ENCODE data around the gene GORASP2. TPM values are rescaled to one million over a fixed set of nuclear protein-coding genes. Genes with fewer than 3 reads are reported as not detected.
A peak's percentile ranks its signal among the peaks of the same experiment; 100 is the strongest.

Gene GORASP2
- total RNA-seq, 4 donors from 2014 or later = 37.7 to 66.2 (median 52.3) TPM

DNA sequence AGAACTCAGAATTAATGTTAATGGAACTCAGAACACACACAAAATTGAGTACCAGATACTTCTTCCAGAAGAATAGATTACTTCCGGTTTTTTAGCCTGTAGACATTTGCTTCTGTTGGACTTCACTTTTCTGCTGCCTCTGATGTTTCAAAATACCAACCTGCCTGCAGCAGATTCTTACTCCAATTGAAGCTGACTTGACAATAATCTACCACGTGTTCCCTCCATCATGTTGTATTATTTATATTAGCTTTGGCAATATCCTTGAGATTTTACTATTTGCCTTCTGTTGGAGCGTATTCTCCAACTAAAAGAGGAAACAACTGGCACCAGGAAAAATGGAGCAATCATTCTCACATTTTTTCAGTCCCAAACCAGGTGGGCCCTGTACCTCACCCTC is 3.1 kb upstream of the GORASP2 start:
- DNase-seq (ENCODE audit: low spot score in 2 of 2) = no peak
- TF ChIP-seq, protein P1, sequence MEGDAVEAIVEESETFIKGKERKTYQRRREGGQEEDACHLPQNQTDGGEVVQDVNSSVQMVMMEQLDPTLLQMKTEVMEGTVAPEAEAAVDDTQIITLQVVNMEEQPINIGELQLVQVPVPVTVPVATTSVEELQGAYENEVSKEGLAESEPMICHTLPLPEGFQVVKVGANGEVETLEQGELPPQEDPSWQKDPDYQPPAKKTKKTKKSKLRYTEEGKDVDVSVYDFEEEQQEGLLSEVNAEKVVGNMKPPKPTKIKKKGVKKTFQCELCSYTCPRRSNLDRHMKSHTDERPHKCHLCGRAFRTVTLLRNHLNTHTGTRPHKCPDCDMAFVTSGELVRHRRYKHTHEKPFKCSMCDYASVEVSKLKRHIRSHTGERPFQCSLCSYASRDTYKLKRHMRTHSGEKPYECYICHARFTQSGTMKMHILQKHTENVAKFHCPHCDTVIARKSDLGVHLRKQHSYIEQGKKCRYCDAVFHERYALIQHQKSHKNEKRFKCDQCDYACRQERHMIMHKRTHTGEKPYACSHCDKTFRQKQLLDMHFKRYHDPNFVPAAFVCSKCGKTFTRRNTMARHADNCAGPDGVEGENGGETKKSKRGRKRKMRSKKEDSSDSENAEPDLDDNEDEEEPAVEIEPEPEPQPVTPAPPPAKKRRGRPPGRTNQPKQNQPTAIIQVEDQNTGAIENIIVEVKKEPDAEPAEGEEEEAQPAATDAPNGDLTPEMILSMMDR (IDR thresholded peaks at IDR 0.05) = no peak
- TF ChIP-seq POLR2A (IDR thresholded peaks at IDR 0.05) = no peak
- WGBS, 2 donors = 81 to 82% methylated on average over 3 of the region's 3 CpGs
- H3K4me3 ChIP-seq (ENCODE audit: low read depth, poor library complexity, severe bottlenecking) = no peak overlapping the region
- intact Hi-C loops (cut with DNase I; ENCODE audit: low total_unique reads) = no loop called here

DNA sequence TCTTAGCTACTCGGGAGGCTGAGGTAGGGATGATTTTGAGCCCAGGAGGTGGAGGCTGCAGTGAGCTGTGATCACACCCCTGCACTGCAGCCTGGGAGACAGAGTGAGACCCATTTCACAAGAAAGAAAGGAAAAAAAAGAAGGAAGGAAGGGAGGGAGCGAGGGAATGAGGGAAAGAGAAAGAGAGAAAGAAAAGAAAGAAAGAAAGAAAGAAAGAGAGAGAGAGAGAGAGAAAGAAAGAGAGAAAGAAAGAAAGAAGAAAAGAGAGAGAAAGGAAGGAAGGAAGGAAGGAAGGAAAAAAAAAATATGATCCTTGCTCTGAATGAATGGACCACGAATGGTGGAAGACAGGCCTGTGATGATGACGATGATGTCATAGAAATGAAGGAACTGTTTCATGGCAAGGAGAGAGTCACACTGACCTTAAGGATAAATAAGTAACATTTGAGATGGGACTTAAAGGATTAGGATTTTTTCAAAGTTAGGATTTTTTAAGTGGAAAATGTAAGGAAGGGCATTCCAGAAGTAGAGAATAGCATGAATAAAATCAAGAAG is 2.2 kb upstream of the GORASP2 start:
- no peak for TF ChIP-seq POLR2A (IDR thresholded peaks at IDR 0.05)
- TF ChIP-seq, protein P1 (IDR thresholded peaks at IDR 0.05) = no peak
- 90 to 93% methylated on average over 4 of the region's 4 CpGs for WGBS, 2 donors
- no peak for DNase-seq (ENCODE audit: low spot score in 2 of 2)
- intact Hi-C loops (cut with DNase I; ENCODE audit: low total_unique reads) = no loop called here
- no peak overlapping the region for H3K4me3 ChIP-seq (ENCODE audit: low read depth, poor library complexity, severe bottlenecking)

DNA sequence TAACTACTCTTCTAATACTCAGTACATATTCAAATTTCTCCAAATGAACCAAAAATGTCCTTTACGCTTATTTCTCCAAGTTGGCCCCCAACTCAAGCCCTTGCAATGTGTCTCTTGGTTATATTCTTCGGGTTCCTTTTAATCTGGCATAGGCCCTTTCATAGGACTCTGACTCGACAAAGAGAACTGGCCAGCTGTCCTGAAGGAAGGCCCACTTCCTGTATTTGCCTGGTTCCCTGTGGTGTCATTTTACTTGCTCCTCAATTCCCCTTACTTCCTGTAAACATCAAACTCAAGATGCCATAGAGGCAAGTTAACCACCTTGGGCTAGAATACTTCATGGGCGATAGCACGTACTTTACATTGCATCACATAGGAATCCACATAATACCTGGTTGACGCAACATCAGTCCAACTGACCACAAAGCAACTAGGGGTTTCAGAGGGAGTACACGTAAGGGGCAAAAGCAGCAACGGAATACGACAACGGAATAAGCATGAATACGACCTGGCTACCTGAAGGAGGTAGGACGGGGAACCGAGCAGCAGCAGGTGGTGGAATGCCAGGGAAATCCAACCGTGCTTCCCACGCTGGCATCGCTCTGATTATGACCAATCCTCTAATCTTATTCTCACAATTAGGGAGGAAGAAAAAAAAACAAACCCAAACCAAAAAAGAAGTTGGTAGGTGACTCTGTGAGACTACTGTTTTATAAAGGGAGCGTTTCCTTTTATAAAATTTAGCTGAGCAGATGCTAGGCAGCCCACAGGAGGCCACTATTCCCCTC is 823 bp upstream of the GORASP2 start:
- H3K4me3 ChIP-seq (ENCODE audit: low read depth, poor library complexity, severe bottlenecking) = no peak overlapping the region
- WGBS, 2 donors = 61 to 68% methylated on average over 17 of the region's 17 CpGs
- no peak for TF ChIP-seq POLR2A (IDR thresholded peaks at IDR 0.05)
- TF ChIP-seq, protein P1 (IDR thresholded peaks at IDR 0.05) = no peak
- intact Hi-C loops (cut with DNase I; ENCODE audit: low total_unique reads) = no loop called here
- peak in 1 of 2 donors; percentile 21 for DNase-seq (ENCODE audit: low spot score in 2 of 2)

DNA sequence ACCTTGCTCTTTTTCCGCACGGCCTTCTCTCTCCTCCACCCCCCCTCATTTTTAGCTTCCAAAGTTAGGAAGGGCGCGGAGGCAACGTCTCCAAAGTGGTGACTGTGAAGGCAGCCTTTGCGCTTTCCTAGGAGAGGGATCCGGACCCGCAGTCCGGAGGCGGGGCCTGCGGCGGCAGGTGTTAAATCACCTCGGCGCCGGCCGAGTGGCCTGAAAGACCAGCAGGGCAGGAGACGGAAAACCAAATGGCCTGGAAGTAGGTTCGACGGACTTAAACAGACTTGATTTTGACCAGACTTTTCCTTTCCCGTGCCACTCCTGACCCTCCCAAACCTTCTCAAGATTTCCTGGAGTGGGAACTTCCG is 615 bp downstream of the GORASP2 start:
- TF ChIP-seq POLR2A (IDR thresholded peaks at IDR 0.05) = no peak
- TF ChIP-seq, protein P1 (IDR thresholded peaks at IDR 0.05) = no peak
- peak; percentile 36 to 86 for DNase-seq (ENCODE audit: low spot score in 2 of 2)
- H3K4me3 ChIP-seq (ENCODE audit: low read depth, poor library complexity, severe bottlenecking) = peak overlapping the region; percentile 98
- 1% methylated on average over 21 of the region's 21 CpGs for WGBS, 2 donors
- intact Hi-C loops (cut with DNase I; ENCODE audit: low total_unique reads) = no loop called here

DNA sequence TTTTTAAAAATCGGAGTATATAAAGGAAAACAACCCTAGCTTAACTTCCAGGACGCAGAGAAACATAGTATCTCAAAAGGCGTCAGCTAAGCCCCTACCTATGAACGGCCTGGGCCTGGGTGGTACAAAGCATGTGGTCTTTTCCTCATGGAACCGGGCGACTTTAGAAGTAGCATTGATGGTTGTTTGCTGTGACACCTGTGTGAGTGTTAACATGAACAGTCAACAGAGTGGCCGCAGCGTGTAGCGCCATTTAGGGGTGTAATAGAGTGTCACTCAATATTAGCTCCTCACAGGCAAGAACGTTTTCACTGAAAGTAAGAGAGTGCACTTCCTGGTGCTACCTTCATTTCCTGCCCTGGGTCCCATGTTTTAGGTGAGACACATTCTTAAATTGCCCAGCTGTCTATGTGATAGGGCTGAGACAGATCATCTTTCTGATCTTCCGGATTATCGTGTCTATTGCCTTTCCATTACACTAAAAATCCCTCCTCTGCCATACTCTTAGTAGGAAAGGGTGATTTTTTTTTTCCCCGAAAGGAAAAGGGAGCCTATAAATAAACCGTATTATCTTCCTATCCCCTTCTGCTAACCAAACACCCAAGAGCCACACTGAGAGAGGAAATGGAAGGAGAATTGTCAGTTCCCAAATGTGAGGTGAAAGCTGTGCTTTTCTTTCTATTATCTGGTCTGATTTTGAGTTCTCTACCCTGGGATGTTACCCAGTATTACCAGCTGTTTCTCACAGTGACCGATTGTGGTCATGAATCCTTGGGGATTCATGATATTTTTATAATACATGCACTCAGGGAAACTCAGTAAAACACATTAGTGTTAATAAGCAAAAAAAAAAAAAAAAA is 1.3 kb downstream of the GORASP2 start:
- TF ChIP-seq, protein P1 (IDR thresholded peaks at IDR 0.05) = no peak
- no peak for TF ChIP-seq POLR2A (IDR thresholded peaks at IDR 0.05)
- peak in 1 of 2 donors; percentile 22 for DNase-seq (ENCODE audit: low spot score in 2 of 2)
- 2 to 4% methylated on average over 15 of the region's 15 CpGs for whole genome bisulfite sequencing, 2 donors

More for the DNA sequence above, 1.3 kb downstream of the GORASP2 start:
- intact Hi-C loops (cut with DNase I; ENCODE audit: low total_unique reads) = no loop called here
- H3K4me3 ChIP-seq (ENCODE audit: low read depth, poor library complexity, severe bottlenecking) = peak overlapping the region; percentile 98
